HG02973 (cell line): ENCODE measurements around the gene CYTH1.
"Not testable (repeated sequence)": the region's sequence is repeated elsewhere in the genome, so short reads cannot be mapped to it uniquely, and the experiment has no call there.

Experiments used
- ATAC-seq: cut with Tn5 transposase; IDR thresholded peaks from one replicate; pipeline ENCODE4 v1.9.1; 2021; ENCODE audit warnings: moderate library complexity; ENCODE audit not compliant: unreplicated experiment

The CYTH1 gene

DNA sequence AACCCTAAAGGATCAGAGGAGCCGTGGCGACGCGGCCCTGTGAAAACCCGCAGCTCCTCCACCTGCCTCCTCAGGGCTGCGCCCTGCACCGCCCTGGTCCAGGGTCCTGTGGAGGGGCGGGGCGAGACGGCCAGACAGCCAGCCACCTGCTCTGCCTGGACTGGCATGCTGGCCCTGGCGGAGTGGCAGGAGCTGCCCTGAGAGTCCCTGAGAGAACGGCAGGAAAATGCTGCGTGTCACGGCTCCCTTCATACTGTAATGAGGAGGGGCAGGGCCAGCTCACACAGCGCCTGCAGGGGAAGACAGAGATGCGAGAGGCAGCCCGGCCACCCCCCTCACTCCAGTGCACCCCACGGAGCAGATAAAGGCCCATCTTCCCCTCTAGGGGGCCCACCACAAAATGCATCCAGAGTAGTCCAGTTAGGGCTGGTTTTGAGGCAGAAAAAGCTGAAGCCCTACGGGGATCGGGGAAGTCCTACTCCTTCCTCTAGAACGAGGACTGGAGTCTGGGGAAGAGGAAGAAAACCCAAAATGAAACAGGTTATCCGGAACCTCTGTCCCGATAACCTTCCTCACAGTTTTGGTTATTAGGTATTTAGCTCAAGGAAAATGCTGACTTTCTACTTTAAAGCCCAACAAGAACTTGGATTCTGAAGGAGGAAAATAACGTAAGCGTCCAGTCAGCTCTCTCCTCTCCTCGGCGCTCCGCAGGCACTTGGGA is 107.3 kb downstream of the CYTH1 start:
- no peak for ATAC-seq

DNA sequence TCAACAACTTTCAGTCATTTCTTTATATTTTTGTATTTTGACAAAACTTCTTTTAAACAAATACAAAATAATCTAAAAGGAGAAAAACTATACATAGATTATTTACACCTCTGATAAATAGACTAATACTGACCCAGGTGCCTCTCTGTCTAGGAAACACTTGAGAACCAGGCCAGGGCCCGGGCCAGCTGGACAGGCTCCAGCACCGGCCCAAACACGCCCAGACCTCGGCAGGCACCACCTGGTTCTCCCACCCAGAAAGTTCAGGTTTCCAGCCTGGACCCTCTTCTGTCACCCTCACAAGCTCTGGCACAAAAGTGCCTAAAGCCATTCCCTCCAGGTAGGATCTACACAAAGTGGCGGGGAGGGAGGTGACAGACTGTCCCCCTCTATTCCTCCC is 107.9 kb downstream of the CYTH1 start:
- no peak for ATAC-seq

GRCh38 chr17:78673395-78673794 is 108.7 kb downstream of the CYTH1 start:
- ATAC-seq: no peak

DNA sequence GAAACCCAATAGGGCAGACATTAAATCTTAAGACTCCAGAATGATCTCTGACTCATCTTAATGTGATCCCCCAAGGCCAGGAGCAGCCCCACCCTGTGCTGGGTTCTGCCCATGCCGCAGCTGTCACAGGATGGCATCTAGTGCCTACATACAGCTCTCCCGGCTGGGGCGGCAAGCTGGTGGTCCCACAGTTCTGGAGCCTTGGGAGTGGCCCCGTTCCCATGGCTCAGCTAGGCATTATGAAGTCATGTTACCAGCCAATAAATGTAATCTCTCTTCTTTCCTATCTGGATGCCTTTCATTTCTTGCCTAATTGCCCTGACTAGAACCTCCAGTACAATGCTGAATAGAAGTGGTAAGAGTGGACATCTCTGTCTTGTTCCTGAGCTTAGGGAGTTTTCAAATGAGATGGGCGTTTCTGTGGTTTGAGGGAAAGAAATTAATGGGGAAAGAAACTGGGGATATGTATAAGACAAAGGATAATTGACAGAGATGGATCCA is 109.2 kb downstream of the CYTH1 start:
- no peak for ATAC-seq

DNA sequence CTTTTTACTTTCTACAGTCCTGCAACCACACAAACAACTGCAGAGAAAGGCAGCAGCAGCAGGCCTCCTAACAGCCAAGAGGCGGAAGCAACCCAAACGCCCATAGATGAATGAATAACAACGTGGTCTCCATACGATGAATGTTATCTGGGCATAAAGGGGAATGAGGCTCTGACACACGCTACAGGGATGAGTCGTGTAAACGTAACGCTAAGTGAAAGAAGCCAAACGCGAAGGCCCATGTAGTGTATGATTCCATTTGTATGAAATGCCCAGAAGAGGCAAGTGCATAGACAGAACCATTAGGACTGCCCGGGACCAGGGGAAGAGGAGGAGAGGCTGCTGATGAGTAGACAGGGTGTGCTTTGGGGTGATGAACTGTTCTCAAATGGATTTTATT is 110.1 kb downstream of the CYTH1 start:
- ATAC-seq: no peak

- not testable (repeated sequence) for ATAC-seq
Measured at GRCh38 chr17:78671726-78672001, 110.4 kb downstream of the CYTH1 start.

GRCh38 chr17:78670850-78671725 is 111.0 kb downstream of the CYTH1 start:
- no peak for ATAC-seq

DNA sequence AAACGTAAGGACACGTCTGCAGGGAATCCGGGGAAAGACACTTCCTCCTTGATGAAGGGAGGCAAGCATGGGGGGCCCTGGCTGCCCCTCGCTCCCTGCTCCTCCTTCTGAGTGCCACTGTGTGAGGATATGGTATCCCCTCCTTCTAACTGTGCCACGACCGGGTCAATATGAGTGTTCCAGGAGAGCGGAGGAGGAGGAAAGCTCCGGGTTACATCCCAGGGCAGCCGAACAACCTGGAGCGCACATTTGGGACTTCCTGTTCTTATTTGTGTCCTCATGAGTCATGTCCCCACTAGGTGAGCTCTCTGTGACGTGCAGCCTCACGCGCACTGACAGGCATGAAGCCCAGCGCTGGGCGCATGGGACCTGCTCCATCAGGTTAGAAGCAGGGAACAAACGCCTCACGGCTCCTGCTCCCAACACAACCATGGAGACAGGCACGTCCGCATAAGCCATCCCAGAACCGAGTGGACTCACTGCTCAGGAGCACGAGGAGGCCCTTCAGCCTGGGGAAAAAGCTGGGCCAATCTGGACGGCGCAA is 112.0 kb downstream of the CYTH1 start:
- ATAC-seq: no peak

DNA sequence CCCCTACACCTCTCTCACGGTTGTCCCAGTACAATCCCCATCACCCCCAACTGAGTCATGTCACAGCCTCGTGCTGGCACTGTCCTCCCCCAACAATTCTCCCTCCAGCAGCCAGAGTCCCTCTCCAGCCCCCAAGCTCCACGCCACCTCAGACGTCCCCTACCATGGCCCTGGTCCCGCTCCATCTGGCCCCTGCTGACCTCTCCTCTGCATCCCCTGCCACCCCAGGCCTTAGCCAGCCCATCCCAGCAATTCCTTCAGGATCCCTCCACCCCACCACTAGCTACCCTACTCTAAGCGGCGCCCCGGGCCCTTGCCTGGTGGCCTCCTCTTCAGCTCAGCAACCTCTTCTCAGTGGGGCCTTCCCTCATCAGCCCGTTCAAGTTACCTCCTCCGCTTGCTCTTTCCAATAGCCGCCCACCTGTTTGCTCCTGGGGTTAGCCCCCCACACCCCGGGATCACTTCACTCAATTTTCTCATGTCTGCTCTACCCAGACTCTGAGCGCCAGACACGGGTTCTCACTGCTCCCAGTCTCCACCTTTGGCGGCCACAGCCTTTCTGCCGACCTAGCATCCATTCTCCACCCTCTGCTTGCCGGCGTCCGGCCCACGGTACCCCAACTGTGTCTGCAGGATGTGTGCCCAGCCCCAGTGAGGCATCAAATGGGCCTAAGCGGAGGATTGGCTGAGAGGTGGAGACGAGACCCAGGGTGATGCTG is 112.7 kb downstream of the CYTH1 start:
- ATAC-seq: no peak

GRCh38 chr17:78668847-78669246 is 113.2 kb downstream of the CYTH1 start:
- no peak for ATAC-seq

- no peak for ATAC-seq
Measured at GRCh38 chr17:78667741-78668640, 114.1 kb downstream of the CYTH1 start.

- ATAC-seq: no peak
Measured at GRCh38 chr17:78667091-78667490, 115.0 kb downstream of the CYTH1 start.

- no peak for ATAC-seq
Measured at GRCh38 chr17:78665952-78666920, 115.8 kb downstream of the CYTH1 start.

- ATAC-seq: no peak
Measured at GRCh38 chr17:78665387-78665951, 116.6 kb downstream of the CYTH1 start.

DNA sequence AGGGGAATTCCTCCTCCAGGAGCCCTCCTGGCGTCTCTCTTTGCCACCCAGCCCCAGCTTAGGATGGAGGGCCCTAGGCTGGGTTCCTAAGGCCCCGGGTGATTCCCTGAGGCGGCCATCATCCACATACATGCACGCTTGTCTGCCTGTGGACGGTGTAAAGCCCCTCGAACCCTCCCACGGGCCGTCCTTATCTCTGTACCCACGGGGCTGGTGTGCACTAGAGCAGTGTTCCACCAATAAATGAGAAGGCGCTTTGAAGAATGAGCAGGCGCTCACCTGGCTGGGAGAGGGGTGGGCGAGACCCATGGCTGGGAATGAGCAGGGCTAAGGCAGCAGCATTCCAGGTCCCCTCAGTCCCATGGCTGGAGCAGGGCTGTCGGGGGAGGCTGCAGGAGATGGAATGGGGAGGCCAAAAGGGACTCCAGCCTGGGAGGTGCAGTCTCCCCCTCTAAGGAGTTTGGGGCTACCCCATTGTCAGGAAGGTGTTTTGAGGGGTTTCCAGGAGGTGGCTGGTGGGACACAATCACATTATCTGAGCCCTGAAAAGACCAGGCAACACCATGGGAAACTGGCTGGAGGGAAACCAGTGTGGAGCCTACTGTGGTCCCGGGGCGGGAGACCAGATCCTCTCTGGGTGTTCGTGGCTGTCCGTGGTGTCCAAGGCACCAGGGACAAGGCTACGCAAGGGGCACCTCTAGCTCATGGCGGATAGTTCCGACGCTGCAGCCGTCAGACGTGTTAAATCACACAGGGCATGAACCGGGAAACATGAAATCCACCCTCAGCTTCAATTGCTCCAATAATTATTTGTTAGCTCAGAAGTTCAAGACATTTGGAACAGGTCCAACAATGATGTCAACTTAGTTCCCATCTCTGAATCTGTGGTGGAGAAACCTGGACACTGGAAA is 117.3 kb downstream of the CYTH1 start:
- ATAC-seq: no peak

DNA sequence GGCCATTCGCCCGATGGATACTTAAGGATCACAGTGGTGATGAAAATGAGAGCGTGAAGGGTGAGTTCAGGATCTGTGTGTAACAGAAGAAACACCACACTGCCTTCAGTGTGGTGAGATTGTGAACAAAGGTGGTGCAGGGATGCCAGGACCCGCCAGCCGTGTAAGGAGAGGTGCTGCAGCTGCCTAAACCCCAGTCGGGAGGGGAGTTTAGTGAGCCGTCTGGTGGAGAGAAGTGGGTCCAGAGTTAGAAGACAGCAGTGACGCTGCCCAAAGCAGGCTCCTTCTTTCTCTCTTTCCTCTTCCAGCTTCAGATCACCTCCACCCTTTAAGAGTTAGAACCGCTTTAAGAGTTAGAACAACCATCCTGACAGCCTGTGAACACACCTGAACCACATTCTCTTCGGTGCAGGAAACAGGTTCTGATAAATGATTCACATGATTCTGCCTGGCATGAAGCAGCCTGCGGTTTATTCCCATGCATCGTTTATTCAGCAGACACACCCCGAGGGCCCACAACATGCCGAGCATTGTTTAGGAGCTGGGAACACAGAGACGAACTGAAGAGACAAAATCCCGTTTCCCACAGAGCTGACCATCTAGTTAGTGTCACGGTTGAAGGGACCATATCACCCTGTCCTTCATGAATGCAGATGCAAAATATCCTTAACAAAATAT is 120.8 kb downstream of the CYTH1 start:
- no peak for ATAC-seq

DNA sequence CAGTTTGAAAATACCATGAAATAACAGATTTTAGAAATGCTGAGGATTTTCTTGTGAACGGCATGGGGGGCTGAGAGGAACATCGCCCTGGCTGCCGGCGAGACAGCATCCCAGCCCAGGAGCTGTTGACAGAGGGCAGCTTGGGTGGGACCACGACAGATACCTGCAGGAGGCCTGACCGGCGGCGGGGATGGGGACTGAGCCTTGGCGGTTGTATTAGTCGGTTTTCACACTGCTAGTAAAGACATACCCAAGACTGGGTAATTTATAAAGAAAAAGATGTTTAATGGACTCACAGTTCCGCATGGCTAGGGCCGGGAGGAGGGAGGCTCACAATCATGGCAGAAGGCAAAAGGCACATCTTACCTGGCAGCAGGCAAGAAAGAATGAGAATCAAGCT is 122.5 kb downstream of the CYTH1 start:
- no peak for ATAC-seq
